ENCODE results near the gene AGPAT2.

AGPAT2 gene

DNA sequence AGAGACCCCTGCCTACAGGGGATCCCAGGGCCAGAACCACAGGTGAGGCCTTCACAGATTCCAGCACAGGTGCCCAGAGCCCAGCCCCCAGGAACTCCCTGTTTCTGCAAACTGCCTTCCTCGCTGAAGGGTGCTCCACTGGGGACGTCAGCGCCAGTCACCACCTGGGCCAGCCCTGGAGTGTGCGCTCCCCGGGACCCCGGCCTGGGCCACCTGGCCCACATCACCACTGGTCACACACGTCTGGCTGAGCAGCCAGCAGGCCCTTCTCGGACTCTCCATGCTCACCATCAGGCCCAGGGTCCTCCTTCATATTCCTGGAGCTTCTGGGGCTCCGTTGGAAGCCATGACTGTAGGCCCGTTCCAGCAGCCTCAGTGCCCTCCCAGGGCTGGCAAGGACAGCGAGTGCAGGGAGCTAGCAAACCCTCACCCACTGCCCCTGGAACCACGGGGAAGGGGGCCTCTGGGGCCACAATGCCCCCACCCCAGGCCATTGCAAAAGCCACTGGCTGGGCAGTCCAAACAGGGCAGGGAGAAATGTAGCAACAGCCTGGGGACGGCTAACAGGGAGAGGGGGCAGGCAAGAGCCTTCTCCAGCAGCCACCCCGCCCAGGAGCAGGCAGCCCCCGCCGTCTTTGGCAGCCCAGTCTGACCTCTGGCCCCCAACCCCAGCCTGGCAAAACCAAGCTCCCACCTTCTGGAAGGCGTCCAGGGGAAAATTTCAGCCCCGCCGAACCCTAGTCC, 1.3 kb downstream of the AGPAT2 start:
- no peak for DNase-seq

DNA sequence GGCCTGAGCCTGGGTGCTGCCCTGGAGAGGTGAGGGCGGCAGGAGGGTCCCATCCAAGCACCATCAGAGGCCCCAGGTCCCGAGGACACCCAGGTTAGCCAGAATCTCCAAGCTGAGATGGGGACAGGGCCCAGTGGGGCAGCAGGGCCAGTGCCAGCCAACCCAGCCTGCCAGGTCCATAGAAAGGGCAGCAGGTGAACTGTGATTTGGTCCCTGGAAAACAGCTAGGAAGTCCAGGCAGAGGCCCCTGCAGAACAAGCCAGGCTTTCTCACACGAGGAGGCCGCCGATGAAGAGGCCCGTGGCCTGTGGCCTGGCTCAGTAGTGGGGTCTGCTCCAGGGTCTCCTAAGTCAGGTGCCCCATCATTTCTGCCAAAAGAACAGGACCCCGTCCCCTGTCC, 2.0 kb downstream of the AGPAT2 start:
- no peak for DNase-seq

DNA sequence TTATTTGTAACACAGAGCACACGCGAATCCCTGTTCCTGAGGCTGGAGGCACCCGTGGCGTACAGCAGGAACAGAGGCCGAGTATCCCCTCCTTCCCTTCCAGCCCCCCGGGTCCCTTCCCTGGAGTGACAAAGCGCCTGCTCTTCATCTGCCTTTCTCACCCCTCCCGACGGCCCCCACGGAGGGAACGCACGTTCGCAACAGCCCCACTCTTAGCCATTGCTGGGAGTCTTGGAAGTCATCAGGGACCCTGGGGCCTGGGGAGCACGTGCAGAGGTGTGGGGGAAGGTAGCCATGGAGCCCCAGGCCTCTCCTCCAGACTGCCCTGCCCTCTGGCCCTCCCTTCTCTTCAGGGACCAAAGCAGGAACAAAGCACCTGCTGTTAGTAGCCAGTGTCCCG, 2.5 kb downstream of the AGPAT2 start:
- no peak for DNase-seq

DNA sequence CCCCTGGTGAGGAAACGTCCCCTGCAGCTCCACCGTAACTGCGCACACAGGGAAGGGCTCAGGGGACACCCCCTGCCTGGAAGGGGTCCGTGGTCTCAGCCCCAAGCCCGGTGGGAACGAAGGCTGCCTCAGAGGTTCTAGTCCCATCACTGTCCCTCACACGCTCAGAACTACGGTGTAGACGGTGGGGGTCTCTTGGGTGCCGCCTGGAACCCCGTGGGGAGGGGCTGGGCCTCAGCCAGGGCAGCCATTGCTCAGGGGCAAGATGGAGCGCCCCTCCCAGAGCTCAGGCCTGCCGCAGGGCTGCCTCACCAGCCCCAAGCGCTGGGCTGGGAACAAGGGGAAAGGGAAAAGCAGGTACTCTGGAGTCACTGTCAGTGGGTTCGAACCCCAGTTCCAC, 2.9 kb downstream of the AGPAT2 start:
- no peak for DNase-seq

DNA sequence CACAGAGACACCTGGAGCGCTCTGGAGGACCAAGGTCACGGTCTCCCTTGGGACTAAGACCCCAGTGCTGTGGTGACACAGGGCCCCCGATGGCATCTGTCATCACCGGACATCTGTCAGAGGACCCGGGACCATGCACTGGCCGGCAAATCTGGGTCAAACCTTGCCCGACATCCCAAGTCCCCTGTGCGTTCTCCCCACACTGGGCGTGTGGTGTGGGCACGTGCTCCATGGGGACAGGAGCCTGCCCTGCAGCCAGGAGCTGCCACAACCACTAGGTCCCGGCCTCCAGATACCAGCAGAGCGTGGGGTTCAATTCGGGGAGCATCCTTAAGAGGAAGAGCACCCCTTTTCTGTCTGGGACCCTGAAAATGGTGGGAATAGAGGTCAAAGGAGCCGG, 3.5 kb downstream of the AGPAT2 start:
- DNase-seq: no peak

DNA sequence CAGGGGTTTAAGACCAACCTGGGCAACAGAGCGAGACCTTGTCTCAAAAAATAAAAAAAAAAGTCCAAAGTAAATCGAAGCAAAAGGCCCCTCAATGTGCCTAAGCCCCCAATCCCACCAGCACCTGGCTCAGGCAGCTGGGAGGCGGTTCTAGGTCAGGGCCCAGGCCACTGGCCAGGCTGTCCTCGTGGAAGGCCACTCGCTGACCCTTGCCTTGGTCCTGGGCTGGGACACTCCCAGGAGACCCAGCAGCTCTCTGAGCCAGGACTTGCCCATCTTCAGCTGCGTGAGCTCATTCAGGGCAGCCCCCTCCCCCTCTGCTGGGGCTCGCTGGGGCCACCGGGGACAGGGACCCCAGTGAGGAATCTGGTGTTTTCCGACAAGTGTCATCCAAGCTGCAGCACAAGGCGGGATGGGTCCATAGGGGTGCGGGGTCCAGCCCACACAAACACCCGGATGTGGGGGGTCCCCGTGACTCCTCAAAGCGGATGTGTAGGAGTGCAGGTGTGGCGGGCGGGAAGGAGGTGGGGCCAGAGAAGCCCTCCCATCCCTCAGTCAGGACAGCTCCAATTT, 4.0 kb downstream of the AGPAT2 start:
- DNase-seq: no peak

DNA sequence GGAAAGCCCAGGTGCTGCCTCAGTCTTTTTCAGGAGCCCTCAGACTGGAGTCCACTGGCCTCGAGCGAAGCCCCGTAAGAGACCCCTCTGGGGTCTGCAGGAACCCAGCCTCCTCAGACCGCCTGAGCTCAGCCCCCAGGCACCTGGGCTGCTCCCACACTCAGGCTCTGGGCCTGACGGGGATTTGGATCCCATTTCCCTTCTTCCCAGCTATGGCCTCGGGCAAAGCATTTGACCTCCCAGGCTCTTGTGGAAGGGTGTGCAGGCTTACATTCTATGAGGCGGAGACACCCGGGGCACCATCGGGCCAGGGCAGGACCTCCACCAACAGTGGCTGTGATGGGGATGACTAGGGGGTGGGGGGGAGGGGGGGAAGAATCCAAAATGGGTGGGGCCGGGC, 4.5 kb downstream of the AGPAT2 start:
- DNase-seq: no peak

DNA sequence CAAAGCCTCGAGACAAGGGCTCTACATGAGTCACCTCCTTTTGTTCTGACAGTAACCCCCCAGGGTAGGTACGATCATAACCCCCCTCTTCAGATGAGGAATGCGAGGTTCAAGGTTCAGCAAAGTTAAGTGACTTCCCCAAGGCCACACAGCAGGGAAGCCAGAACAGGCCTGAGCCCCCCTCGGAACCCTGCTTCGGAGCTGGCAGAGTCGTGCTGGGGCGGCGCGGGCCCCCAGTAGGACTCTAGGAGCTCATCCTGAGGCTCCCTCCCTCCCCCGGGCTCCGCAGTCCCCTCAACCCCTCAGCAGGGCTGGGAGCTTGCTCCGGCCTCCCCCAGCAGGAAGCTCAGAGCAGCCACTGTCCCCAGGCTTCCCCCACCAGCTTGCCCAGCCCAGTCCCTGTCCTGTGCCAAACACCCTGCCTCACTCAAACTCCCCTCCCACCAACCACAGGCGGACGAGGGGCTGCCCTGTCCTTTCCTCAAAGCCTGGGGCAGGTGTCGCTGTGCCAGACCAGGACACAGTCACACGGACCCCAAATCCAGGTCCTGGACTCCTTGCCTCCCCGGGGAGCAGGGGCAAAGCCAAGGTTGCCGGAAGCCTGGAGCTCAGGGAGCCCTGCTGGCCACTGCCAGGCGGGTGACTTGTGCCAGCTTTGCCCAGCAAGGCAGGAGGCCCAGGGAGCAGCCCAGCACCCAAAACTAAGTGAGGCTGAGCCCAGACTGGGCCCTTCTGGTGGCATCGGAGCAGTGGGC, 5.1 kb downstream of the AGPAT2 start:
- no peak for DNase-seq

DNA sequence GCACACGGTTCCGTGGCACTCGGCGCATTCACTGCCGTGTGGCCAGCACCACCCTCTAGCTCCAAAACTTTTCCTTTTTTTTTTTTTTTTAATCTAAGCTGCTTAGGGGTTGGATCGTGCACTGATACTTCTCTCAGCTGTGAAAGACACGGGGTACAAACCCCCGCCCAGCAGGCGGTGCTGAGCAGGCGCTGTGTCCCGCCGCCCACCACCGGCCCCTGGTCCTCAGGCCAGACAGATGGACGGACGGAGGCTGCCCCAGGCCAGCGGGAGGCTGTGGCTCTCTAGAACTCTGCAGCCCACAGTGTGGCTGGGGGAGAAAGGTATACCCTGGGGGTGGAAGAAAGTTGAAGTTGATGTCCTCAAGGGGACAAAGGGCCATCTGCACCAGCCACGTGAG, 6.2 kb downstream of the AGPAT2 start:
- no peak for DNase-seq

DNA sequence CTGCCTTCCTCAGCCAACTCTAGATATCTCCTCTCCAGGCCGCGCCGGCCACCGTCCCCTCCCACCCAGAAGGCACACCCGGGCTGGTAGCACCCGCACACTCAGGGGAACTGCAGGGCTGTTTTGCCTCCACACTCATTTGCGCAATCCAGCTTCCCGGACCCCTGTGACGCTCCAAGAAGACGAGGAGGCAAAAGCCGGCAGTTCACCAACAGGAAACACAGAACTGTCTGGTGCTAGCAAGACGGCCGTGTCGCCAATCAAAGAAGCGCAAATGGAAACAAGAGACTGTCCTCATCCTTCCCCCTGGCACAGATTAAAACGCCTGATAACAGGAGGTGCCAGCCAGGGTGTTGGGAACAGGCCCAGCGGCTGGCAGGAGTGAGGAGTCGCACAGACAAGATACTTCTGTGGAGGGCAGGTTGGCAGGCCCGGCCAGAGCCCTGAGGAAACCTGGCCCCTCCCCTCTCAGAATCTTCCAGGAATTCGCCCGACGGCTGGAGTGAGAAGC, 7.8 kb downstream of the AGPAT2 start:
- DNase-seq: no peak

DNA sequence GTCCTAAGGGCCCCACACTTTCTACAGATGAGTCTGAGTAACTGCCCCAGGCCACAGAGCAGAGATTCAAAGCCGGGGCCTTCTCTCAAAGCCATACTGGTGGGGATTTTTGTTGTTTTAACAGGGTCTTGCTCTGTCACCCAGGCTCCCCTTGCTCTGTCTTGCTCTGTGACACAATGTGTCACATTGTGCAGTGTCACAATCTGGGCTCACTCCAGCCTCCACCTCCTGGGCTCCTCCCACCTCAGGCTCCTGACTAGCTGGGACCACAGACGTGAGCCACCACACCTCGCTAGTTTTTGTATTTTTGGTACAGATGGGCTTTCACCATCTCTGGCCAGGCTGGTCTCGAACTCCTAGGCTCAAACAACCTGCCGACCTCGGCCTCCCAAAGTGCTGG, 8.6 kb downstream of the AGPAT2 start:
- DNase-seq: no peak

DNA sequence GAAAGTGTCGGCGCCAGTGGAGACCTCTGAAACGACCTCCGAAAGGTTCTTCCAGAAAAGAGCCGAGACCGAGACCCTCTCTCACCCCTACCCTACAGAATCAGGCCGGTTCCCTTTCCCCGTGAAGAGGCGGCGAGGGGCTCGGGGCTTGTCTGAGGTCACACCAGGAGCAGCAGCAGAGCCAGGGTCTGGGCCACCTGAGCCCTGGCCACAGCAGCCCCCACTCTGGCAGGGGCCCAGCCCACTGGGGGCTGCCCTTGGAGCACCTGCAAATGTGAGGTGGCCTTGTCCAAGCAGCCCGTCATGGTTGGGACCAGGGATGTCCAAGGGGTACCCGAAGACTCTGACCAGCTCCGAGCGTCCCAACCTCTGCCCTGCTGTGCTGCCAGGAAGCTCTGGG, 9.2 kb downstream of the AGPAT2 start:
- DNase-seq: no peak

DNA sequence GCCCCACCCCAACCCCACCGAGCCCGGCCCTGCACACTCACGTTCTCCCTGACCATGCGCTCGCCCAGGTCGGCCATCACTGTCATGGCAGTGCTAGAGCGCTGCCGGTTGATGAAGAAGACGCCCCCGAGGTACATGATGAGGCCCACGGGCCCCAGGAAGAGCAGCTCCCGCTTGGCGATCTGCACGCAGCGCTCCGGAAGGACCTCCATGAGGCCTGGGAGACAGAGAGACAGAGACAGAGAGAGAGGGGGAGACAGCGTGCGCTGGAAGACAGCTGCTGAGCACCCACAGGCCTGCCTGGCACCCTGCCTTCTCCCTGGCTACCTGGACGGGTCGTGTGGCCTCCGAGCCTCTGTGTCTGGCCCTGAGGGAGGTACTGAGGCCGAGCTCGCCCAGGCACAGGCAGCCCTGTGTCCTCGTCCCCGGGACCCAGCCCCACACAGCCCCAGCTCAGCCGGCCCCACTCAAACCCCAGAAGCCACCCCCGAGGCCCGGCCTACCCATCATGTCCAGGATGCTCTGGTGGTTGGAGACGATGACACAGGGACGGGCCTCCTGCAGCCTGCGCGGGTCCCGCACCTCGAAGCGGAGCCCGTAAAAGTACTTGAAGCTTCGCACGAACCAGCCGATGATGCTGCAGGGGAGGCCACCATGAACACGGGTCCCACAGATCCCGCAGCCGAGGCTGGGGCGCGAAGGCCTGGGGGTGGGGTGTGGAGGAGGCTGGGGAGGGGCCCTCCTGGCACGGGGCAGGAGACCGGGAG, 10.2 kb downstream of the AGPAT2 start:
- DNase-seq: no peak

DNA sequence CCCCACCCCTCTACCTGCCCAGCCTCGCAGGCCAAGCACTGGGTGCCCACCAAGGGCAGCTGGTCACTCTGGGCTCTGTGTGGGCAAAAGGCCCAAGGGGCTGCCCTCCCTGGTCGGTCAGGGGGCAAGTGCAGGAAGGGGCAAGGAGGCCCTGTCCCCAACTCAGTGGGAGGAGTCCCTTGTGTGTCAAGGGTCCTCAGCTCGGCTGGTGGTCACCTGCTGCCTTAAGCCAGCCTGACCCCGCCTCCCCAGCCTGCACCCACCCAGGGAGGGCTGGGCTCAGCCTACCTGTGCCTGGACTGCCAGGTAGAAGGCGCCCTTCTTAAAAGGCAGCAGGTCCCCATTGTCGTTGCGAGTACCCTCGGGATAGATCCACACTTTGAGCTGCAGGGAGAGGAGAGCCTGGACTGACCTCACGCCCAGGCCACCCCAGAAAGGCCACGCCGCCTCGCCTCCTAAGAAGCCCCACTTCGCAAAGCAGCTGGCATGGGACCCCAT, 10.9 kb downstream of the AGPAT2 start:
- no peak for DNase-seq

DNA sequence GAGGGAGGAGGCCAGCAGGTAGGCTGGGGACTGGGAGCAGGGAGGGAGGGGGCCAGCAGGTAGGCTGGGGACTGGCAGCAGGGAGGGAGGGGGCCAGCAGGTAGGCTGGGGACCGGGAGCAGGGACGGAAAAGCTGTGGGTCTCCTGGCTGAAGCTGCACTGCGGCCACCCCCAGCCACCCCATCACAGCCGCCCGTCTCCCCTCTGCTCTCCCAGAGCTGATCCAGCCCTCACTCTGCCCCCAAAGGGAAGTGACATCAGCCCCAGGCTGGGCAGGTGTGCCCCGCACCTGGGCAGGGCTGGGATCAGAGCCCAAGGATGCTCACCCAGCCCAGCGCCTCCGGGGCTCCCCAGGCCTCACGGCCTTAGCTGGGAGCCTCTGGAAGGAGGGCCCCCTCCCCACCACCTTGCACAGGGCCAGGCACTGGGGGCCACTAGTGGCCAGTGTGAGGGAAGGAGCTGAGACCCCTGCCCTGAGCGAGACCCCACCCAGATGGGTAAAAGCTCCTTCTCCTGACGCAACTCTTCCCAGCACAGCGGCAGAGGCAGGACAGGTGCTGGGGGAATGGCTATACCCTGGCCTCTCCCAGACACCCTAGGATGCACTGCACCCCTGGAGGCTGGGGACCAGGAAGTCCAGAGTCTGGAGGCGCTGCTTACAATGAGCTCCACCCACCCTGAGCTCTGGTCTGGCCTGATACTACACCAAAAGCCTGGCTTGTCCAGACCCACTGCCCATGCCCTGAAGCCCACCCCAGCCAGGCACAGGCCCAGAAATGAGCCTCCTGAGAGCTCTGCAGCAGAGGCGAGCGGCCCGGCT, 11.6 kb downstream of the AGPAT2 start:
- no peak for DNase-seq

DNA sequence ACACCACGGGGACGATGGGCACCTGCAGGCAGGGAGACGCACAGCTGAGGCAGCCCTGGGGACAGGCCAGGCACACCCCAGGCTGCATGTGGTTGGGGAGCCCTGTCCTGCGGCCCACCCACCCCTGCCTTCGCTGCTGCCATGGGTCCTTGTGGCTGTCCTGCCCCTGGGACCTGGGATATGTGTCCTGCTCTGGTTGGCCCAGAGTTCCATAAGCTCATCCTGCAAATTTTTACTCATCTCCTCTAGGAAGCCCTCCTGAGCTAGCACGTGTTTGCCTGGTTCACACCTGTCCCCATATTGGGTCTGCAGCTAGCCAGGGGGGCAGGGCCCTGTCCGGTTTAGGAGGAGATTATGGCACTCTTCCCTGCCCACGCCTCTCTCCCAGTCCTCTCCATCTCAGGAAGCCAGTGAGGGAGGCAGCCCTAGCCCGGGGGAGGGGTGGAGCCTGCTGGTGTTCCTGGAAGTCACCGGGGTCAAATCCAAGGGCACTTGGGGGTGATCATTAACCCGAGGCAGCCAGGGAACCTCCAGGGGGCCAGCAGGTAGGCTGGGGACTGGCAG, 12.4 kb downstream of the AGPAT2 start:
- DNase-seq: no peak

DNA sequence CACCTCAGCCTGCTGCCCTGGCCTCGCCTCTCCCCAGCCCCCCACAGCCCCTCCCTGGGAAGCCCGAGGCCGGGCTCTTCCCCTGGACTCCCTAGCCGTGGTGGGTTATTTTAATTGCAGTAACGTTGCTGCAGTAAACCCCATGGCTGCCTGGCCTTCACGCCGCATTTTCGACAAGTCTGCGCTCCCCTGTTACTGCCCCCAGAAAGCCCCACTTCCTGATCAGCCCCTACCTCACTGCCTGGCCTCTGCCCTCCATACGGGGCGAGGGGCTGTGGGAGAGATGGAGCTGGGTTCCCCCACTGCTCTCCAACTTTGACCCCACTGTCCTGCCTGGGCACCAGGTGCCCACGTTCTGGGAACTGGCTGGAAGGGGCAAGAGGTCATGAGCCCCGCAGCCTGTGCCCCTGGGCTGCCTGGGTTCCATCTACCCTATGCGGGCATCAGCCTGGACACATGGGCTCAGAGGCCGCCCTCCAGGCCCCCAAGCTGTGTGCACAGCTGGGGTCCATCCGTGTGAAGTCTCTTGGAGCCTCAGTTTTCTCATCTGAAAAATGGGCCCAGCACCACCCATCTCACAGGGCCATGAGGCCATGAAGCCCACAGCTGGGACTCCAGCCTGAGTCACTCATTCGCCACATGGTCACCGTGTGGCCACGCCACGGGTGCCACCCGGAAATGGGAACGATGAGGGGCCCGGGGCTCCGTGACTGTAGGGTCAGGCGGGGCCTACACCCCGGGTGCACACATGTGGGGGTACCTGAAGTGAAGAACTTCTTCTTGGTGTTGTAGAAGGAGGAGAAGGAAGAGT, 13.1 kb downstream of the AGPAT2 start:
- DNase-seq: no peak

DNA sequence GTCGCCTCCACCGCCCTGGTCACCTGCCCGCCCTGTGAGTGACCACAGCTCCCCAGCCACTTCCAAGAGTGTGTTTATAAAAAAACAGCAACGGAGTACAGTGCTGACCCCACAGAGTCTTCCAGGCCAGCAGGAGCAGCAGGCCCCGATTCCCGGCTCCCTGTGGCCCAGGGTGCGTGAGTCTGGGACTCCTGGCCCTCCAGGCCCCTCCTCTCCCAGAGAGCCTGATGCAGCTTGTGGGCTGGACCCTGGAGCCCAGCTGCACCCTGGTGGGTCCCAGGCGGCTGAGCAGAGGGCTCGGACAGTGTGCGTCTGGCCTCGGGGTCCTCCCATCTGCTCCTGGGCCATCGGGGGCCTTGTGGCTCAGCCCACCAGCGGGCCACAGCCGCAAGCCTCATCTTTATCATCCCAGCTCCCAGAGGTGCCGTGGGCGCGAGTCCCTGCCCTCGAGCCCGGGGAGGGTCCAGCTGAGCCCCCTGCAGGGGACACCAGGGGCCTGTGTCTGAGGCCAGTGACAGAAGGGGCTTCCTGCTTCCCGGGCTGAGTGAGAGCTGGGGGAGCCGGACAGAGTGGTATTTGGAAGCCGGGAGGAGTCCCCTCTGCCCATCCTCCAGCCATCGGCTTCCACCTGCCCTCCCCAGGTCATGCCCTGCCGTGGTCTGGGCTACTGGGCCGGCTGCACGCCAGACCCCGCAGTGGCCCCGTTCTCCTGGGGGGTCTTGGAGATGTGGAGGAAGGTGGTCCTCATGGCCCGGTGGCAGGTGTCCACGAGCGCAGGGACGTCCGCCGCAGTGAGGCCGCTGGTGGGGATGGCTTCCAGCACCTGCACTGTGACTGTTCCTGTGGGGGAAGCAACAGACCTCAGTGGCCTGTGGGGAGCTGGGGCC, 13.9 kb downstream of the AGPAT2 start:
- no peak for DNase-seq

DNA sequence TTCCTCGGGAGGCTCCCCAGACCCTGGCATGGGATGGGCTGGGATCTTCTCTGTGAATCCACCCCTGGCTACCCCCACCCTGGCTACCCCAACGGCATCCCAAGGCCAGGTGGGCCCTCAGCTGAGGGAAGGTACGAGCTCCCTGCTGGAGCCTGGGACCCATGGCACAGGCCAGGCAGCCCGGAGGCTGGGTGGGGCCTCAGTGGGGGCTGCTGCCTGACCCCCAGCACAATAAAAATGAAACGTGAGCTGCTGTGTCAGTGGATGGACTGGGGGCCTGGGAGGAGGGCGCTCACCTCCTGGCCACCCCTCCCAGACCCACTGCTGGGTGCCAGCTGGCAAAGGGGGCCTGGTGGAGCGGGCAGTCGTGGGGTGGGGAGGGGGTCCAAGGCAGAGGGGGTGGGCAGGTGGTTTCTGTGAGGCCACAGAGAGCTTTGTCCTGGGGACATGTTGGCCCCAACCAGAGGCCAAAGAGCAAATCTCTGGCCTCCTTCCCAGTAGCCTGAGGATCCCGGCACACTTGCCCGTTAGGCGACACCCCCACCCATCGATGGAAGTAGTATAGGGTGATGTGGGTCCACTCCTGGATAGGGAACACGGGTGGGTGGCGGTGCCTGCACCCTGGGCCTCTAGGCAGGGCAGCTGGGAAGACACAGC, 14.7 kb downstream of the AGPAT2 start:
- DNase-seq: no peak
